ENCODE results near the gene MVD.

The MVD gene

GRCh38 chr16:88628512-88628974 is 34.3 kb downstream of the MVD start:
- no peaks in the 10 kb centered on the region for H3K9me3 ChIP-seq (ENCODE audit: control insufficient read depth in 5 of 5, low read length in 5 of 5)
- no peak overlapping the region for H3K9ac ChIP-seq (ENCODE audit: low read length in 5 of 5)
- peaks cover 0 to 13% (median 0%) of the 10 kb centered on the region in 5 donors for H3K4me1 ChIP-seq (ENCODE audit: control insufficient read depth in 5 of 5, insufficient read depth in 5 of 5, low read length in 5 of 5)
- peaks cover 0 to 88% (median 73%) of the 10 kb centered on the region in 5 donors for H3K36me3 ChIP-seq (ENCODE audit: control insufficient read depth in 5 of 5, insufficient read depth in 5 of 5, low read length in 5 of 5)
- H3K27me3 ChIP-seq (ENCODE audit: control insufficient read depth in 5 of 5, insufficient read depth in 4 of 5, low read length in 5 of 5), result peaks cover 0 to 4% (median 0%) of the 10 kb centered on the region in 5 donors
- no peak overlapping the region for H3K4me3 ChIP-seq (ENCODE audit: low read depth in 1 of 5, low read length in 5 of 5)
- H3K27ac ChIP-seq (ENCODE audit: low read depth, low read length), result no peak overlapping the region

GRCh38 chr16:88627531-88628411 is 35.1 kb downstream of the MVD start:
- peaks cover 0 to 89% (median 81%) of the 10 kb centered on the region in 5 donors for H3K36me3 ChIP-seq (ENCODE audit: control insufficient read depth in 5 of 5, insufficient read depth in 5 of 5, low read length in 5 of 5)
- H3K4me1 ChIP-seq (ENCODE audit: control insufficient read depth in 5 of 5, insufficient read depth in 5 of 5, low read length in 5 of 5), result peaks cover 0 to 13% (median 0%) of the 10 kb centered on the region in 5 donors
- no peak overlapping the region for H3K27ac ChIP-seq (ENCODE audit: low read depth, low read length)
- H3K4me3 ChIP-seq (ENCODE audit: low read depth in 1 of 5, low read length in 5 of 5), result no peak overlapping the region
- no peaks in the 10 kb centered on the region for H3K27me3 ChIP-seq (ENCODE audit: control insufficient read depth in 5 of 5, insufficient read depth in 4 of 5, low read length in 5 of 5)
- no peak overlapping the region for H3K9ac ChIP-seq (ENCODE audit: low read length in 5 of 5)
- H3K9me3 ChIP-seq (ENCODE audit: control insufficient read depth in 5 of 5, low read length in 5 of 5), result no peaks in the 10 kb centered on the region

GRCh38 chr16:88626646-88627045 is 36.2 kb downstream of the MVD start:
- no peaks in the 10 kb centered on the region for H3K27me3 ChIP-seq (ENCODE audit: control insufficient read depth in 5 of 5, insufficient read depth in 4 of 5, low read length in 5 of 5)
- no peak overlapping the region for H3K4me3 ChIP-seq (ENCODE audit: low read depth in 1 of 5, low read length in 5 of 5)
- H3K36me3 ChIP-seq (ENCODE audit: control insufficient read depth in 5 of 5, insufficient read depth in 5 of 5, low read length in 5 of 5), result peaks cover 0 to 90% (median 83%) of the 10 kb centered on the region in 5 donors
- no peak overlapping the region for H3K9ac ChIP-seq (ENCODE audit: low read length in 5 of 5)
- H3K9me3 ChIP-seq (ENCODE audit: control insufficient read depth in 5 of 5, low read length in 5 of 5), result no peaks in the 10 kb centered on the region
- H3K27ac ChIP-seq (ENCODE audit: low read depth, low read length), result no peak overlapping the region
- H3K4me1 ChIP-seq (ENCODE audit: control insufficient read depth in 5 of 5, insufficient read depth in 5 of 5, low read length in 5 of 5), result peaks cover 0 to 12% (median 0%) of the 10 kb centered on the region in 5 donors

- Histone ChIP-seq H3K27ac (ENCODE audit: low read depth, low read length) (no peak overlapping the region), H3K27me3 (ENCODE audit: control insufficient read depth in 5 of 5, insufficient read depth in 4 of 5, low read length in 5 of 5) (no peaks in the 10 kb centered on the region), H3K36me3 (ENCODE audit: control insufficient read depth in 5 of 5, insufficient read depth in 5 of 5, low read length in 5 of 5) (peaks cover 0 to 77% (median 71%) of the 10 kb centered on the region in 5 donors), H3K9ac (ENCODE audit: low read length in 5 of 5) (no peak overlapping the region), H3K9me3 (ENCODE audit: control insufficient read depth in 5 of 5, low read length in 5 of 5) (no peaks in the 10 kb centered on the region), H3K4me1 (ENCODE audit: control insufficient read depth in 5 of 5, insufficient read depth in 5 of 5, low read length in 5 of 5) (peaks cover 0 to 8% (median 0%) of the 10 kb centered on the region in 5 donors), H3K4me3 (ENCODE audit: low read depth in 1 of 5, low read length in 5 of 5) (no peak overlapping the region)
Measured at GRCh38 chr16:88624977-88625576, 37.8 kb downstream of the MVD start.

GRCh38 chr16:88624481-88624880 is 38.4 kb downstream of the MVD start:
- Histone ChIP-seq H3K36me3 (ENCODE audit: control insufficient read depth in 5 of 5, insufficient read depth in 5 of 5, low read length in 5 of 5) (peaks cover 0 to 75% (median 71%) of the 10 kb centered on the region in 5 donors), H3K4me1 (ENCODE audit: control insufficient read depth in 5 of 5, insufficient read depth in 5 of 5, low read length in 5 of 5) (peaks cover 0 to 8% (median 2%) of the 10 kb centered on the region in 5 donors), H3K27ac (ENCODE audit: low read depth, low read length) (no peak overlapping the region), H3K9ac (ENCODE audit: low read length in 5 of 5) (no peak overlapping the region), H3K27me3 (ENCODE audit: control insufficient read depth in 5 of 5, insufficient read depth in 4 of 5, low read length in 5 of 5) (no peaks in the 10 kb centered on the region), H3K9me3 (ENCODE audit: control insufficient read depth in 5 of 5, low read length in 5 of 5) (no peaks in the 10 kb centered on the region), H3K4me3 (ENCODE audit: low read depth in 1 of 5, low read length in 5 of 5) (no peak overlapping the region)

GRCh38 chr16:88623858-88624257 is 39.0 kb downstream of the MVD start:
- no peaks in the 10 kb centered on the region for H3K27me3 ChIP-seq (ENCODE audit: control insufficient read depth in 5 of 5, insufficient read depth in 4 of 5, low read length in 5 of 5)
- no peak overlapping the region for H3K27ac ChIP-seq (ENCODE audit: low read depth, low read length)
- H3K36me3 ChIP-seq (ENCODE audit: control insufficient read depth in 5 of 5, insufficient read depth in 5 of 5, low read length in 5 of 5), result peaks cover 0 to 76% (median 73%) of the 10 kb centered on the region in 5 donors
- no peaks in the 10 kb centered on the region for H3K9me3 ChIP-seq (ENCODE audit: control insufficient read depth in 5 of 5, low read length in 5 of 5)
- H3K4me3 ChIP-seq (ENCODE audit: low read depth in 1 of 5, low read length in 5 of 5), result no peak overlapping the region
- H3K4me1 ChIP-seq (ENCODE audit: control insufficient read depth in 5 of 5, insufficient read depth in 5 of 5, low read length in 5 of 5), result peaks cover 0 to 14% (median 8%) of the 10 kb centered on the region in 5 donors
- no peak overlapping the region for H3K9ac ChIP-seq (ENCODE audit: low read length in 5 of 5)

GRCh38 chr16:88622866-88623265 is 40.0 kb downstream of the MVD start:
- H3K4me1 ChIP-seq (ENCODE audit: control insufficient read depth in 5 of 5, insufficient read depth in 5 of 5, low read length in 5 of 5), result peaks cover 0 to 18% (median 14%) of the 10 kb centered on the region in 5 donors
- no peak overlapping the region for H3K4me3 ChIP-seq (ENCODE audit: low read depth in 1 of 5, low read length in 5 of 5)
- no peaks in the 10 kb centered on the region for H3K9me3 ChIP-seq (ENCODE audit: control insufficient read depth in 5 of 5, low read length in 5 of 5)
- H3K27ac ChIP-seq (ENCODE audit: low read depth, low read length), result no peak overlapping the region
- no peaks in the 10 kb centered on the region for H3K27me3 ChIP-seq (ENCODE audit: control insufficient read depth in 5 of 5, insufficient read depth in 4 of 5, low read length in 5 of 5)
- H3K9ac ChIP-seq (ENCODE audit: low read length in 5 of 5), result no peak overlapping the region
- peaks cover 0 to 72% (median 64%) of the 10 kb centered on the region in 5 donors for H3K36me3 ChIP-seq (ENCODE audit: control insufficient read depth in 5 of 5, insufficient read depth in 5 of 5, low read length in 5 of 5)

- Histone ChIP-seq H3K9ac (ENCODE audit: low read length in 5 of 5) (no peak overlapping the region), H3K9me3 (ENCODE audit: control insufficient read depth in 5 of 5, low read length in 5 of 5) (no peaks in the 10 kb centered on the region), H3K27me3 (ENCODE audit: control insufficient read depth in 5 of 5, insufficient read depth in 4 of 5, low read length in 5 of 5) (no peaks in the 10 kb centered on the region), H3K36me3 (ENCODE audit: control insufficient read depth in 5 of 5, insufficient read depth in 5 of 5, low read length in 5 of 5) (peaks cover 0 to 71% (median 57%) of the 10 kb centered on the region in 5 donors), H3K4me3 (ENCODE audit: low read depth in 1 of 5, low read length in 5 of 5) (no peak overlapping the region), H3K4me1 (ENCODE audit: control insufficient read depth in 5 of 5, insufficient read depth in 5 of 5, low read length in 5 of 5) (peaks cover 0 to 18% (median 14%) of the 10 kb centered on the region in 5 donors), H3K27ac (ENCODE audit: low read depth, low read length) (no peak overlapping the region)
Measured at GRCh38 chr16:88622125-88622524, 40.8 kb downstream of the MVD start.

- Histone ChIP-seq H3K9me3 (ENCODE audit: control insufficient read depth in 5 of 5, low read length in 5 of 5) (no peaks in the 10 kb centered on the region), H3K9ac (ENCODE audit: low read length in 5 of 5) (no peak overlapping the region), H3K36me3 (ENCODE audit: control insufficient read depth in 5 of 5, insufficient read depth in 5 of 5, low read length in 5 of 5) (peaks cover 0 to 77% (median 48%) of the 10 kb centered on the region in 5 donors), H3K27ac (ENCODE audit: low read depth, low read length) (no peak overlapping the region), H3K27me3 (ENCODE audit: control insufficient read depth in 5 of 5, insufficient read depth in 4 of 5, low read length in 5 of 5) (no peaks in the 10 kb centered on the region), H3K4me3 (ENCODE audit: low read depth in 1 of 5, low read length in 5 of 5) (no peak overlapping the region), H3K4me1 (ENCODE audit: control insufficient read depth in 5 of 5, insufficient read depth in 5 of 5, low read length in 5 of 5) (peaks cover 2 to 18% (median 14%) of the 10 kb centered on the region in 5 donors)
Measured at GRCh38 chr16:88619859-88620815, 42.8 kb downstream of the MVD start.
